Left ventricle myocardium inferior (tissue), 1 donor: ENCODE measurements around the gene TOX3. TPM values are rescaled to one million over a fixed set of nuclear protein-coding genes. Genes with fewer than 3 reads are reported as not detected.

Experiments
- DNase-seq: peaks from one replicate; pipeline ENCODE4 v3.0.0-alpha.2; 2020
- H3K27ac ChIP-seq: fragments of 200-600 bp; replicated peaks from 2 replicates; pipeline ENCODE4 v1.8.0; 2021
- H3K27me3 ChIP-seq: fragments of 200-600 bp; 2 replicates; pipeline ENCODE4 v1.8.0; 2021; ENCODE audit warnings: low read depth
- H3K36me3 ChIP-seq: fragments of 200-600 bp; 2 replicates; pipeline ENCODE4 v1.8.0; 2021
- H3K4me1 ChIP-seq: fragments of 200-600 bp; 2 replicates; pipeline ENCODE4 v1.8.0; 2021
- H3K4me3 ChIP-seq: fragments of 200-600 bp; 2 replicates; pipeline ENCODE4 v1.8.0; 2021; ENCODE audit warnings: mild to moderate bottlenecking, moderate library complexity
- H3K9me3 ChIP-seq: fragments of 200-600 bp; replicated peaks from 2 replicates; pipeline ENCODE4 v1.8.0; 2021
- intact Hi-C: fragments of 100-400 bp; cut with micrococcal nuclease; formaldehyde crosslinking; loops from one replicate; pipeline ENCODE4 v1.11.0; 2022
- total RNA-seq: library from RNA; stranded (reverse); fragmentation: NEBNext Ultra II Directional; extraction: Animal tissue kit (Norgen Biotek cat#: 25700); gene quantifications from one replicate; pipeline ENCODE4 v1.2.1, GENCODE V29; 2021
- TF ChIP-seq, protein P1 (sequence below): fragments of 200-600 bp; IDR thresholded peaks from 2 replicates; pipeline ENCODE4 v1.8.0; 2021; ENCODE audit warnings: antibody characterized with exemption, mild to moderate bottlenecking, borderline replicate concordance
- donor health status: DM: no; HTN: yes; CAD: no; lungs with severe emphysema.

TOX3 gene
- total RNA-seq, 1 donor from 2014 or later, result not detected

DNA sequence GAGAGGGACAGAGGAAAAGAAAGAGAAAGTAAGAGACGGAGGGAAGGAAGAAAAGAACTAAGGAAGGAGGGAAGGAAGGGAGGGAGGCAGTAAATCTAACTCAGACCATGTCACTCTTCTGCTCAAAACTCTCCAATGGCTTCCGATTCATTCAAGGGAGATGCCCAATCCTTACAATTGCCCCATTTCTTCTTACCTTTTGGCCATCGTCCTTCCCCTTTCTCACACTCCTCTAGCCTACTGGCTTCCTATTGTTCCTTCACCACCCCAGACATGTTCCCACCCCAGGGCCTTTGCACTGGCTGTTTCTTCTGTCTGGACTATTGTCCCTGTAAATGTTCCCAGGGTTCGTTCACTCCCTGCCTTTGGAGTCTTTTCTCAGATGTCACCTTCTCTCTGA, 72.3 kb downstream of the TOX3 start:
- Histone ChIP-seq H3K4me1 (no peaks in the 10 kb centered on the region), H3K36me3 (no peaks in the 10 kb centered on the region), H3K9me3 (no peaks in the 10 kb centered on the region), H3K27me3 (no peaks in the 10 kb centered on the region), H3K4me3 (no peak overlapping the region), H3K27ac (no peak overlapping the region)
- DNase-seq, result no peak
- intact Hi-C loops, result no loop called here
- TF ChIP-seq, protein P1, sequence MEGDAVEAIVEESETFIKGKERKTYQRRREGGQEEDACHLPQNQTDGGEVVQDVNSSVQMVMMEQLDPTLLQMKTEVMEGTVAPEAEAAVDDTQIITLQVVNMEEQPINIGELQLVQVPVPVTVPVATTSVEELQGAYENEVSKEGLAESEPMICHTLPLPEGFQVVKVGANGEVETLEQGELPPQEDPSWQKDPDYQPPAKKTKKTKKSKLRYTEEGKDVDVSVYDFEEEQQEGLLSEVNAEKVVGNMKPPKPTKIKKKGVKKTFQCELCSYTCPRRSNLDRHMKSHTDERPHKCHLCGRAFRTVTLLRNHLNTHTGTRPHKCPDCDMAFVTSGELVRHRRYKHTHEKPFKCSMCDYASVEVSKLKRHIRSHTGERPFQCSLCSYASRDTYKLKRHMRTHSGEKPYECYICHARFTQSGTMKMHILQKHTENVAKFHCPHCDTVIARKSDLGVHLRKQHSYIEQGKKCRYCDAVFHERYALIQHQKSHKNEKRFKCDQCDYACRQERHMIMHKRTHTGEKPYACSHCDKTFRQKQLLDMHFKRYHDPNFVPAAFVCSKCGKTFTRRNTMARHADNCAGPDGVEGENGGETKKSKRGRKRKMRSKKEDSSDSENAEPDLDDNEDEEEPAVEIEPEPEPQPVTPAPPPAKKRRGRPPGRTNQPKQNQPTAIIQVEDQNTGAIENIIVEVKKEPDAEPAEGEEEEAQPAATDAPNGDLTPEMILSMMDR, result no peak

DNA sequence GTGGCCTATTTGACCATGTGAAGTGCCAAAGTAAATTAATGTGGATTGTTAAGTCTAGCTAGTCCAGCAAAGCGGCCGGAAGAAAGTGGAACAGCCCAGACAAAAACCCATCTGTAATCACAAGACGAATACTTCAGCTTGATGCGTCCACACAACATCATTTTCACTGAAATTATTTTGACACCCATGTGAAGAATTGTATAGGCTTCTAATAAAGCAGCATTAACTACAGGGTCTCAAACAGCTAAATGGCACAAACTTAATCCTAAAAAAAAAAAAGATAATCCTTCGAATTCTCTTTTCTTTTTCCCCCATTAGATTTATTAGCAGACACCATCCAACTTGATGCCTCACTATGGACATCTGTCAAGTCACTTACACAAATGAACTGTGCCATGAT, 73.8 kb downstream of the TOX3 start:
- no peaks in the 10 kb centered on the region for H3K36me3 ChIP-seq
- H3K9me3 ChIP-seq, result no peaks in the 10 kb centered on the region
- TF ChIP-seq, protein P1, result no peak
- no peaks in the 10 kb centered on the region for H3K27me3 ChIP-seq
- intact Hi-C loops, result no loop called here
- H3K27ac ChIP-seq, result no peak overlapping the region
- H3K4me3 ChIP-seq, result no peak overlapping the region
- no peak for DNase-seq
- no peaks in the 10 kb centered on the region for H3K4me1 ChIP-seq

DNA sequence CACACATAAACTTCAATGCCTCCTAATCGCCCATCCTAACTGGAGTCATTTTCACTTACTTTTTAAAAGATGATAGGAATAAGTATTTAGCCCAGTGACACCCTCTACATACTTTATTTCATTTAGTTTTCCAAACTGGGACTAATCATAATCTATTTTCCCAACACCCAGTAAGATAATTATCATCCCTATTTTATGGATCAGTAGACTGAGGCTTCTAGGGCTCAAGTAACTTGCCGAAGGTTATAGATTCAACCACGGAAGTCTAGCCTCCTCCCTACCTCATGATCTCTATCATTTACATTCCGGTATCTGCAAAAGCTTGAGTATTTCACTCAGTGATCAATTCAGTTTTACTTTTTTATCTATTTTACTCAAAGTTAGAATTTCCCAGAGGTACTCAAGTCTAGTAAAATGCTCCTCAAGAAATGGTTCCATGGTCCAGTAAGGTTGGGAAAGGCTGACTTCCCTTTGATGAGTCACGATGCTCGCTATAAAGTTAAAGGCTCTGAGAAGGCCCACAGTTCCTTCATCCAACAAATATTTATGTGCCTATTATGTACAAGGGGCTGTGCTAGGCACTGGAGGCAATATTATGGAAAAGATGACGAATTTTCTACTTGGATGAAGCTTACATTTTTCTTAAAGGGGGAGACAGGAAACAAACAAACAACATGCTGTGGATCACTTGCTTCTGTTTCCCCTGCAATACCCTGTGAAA, 75.1 kb downstream of the TOX3 start:
- Histone ChIP-seq H3K4me1 (no peaks in the 10 kb centered on the region), H3K27me3 (no peaks in the 10 kb centered on the region), H3K4me3 (no peak overlapping the region), H3K27ac (no peak overlapping the region), H3K9me3 (no peaks in the 10 kb centered on the region), H3K36me3 (no peaks in the 10 kb centered on the region)
- TF ChIP-seq, protein P1, result no peak
- no peak for DNase-seq
- intact Hi-C loops, result no loop called here

DNA sequence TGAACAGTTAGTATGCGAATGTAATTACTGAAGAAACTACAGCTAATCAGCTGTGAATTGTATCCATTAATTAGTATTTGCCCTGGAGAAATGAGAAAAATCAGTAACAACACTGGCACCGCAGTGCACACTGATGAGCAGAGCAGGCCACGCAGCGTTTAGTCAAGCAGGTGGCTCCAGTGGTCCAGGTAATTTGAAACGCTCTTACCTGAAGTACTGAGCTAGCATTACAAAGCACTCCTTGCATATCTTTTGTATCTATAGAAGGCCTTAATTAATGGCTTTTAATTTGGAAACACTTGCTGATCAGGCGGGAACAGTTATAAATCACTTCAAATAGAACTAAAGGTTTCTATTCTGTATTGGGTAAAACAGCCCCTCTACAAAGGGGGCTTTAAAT, 76.4 kb downstream of the TOX3 start:
- H3K36me3 ChIP-seq, result no peaks in the 10 kb centered on the region
- no peak overlapping the region for H3K27ac ChIP-seq
- intact Hi-C loops, result no loop called here
- no peaks in the 10 kb centered on the region for H3K4me1 ChIP-seq
- TF ChIP-seq, protein P1, result no peak
- no peaks in the 10 kb centered on the region for H3K27me3 ChIP-seq
- no peak overlapping the region for H3K4me3 ChIP-seq
- no peaks in the 10 kb centered on the region for H3K9me3 ChIP-seq
- DNase-seq, result no peak

DNA sequence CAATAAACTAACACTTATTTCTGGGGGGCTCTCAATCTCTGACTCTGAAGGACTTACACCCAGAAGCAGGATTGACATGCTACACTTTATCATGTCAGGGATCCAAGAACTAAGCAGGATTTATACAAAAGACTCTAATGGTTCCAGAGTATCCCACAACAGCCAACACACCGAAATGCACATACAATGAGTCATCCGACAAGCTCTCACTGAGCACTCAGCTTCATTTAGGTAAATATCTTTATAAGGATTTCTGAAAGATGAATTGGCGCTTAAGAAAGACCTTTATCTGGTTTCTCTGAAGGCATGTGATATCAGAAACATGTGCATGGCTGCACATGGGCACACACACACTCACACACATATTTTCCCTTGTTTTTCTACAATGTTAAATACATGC, 77.2 kb downstream of the TOX3 start:
- Histone ChIP-seq H3K4me3 (no peak overlapping the region), H3K27ac (no peak overlapping the region), H3K9me3 (no peaks in the 10 kb centered on the region), H3K4me1 (no peaks in the 10 kb centered on the region), H3K36me3 (no peaks in the 10 kb centered on the region), H3K27me3 (no peaks in the 10 kb centered on the region)
- TF ChIP-seq, protein P1, result no peak
- intact Hi-C loops, result no loop called here
- no peak for DNase-seq
